Nephron (organoid): ENCODE data around the gene GALNTL6.

ENCODE experiments used
- H3K27ac Mint-ChIP-seq, 3 experiments: 2 replicates each; pipeline ENCODE4 v1.8.0; 2020; ENCODE audit warnings: mixed read lengths in 3 of 3, mild to moderate bottlenecking in 2 of 3, moderate library complexity in 1 of 3
- H3K27me3 Mint-ChIP-seq: 2 replicates; pipeline ENCODE4 v1.8.0; 2021; ENCODE audit warnings: low read depth, mild to moderate bottlenecking, moderate library complexity, mixed read lengths
- H3K36me3 Mint-ChIP-seq: 2 replicates; pipeline ENCODE4 v1.8.0; 2020; ENCODE audit warnings: low read depth, mixed read lengths
- H3K4me1 Mint-ChIP-seq: 2 replicates; pipeline ENCODE4 v1.8.0; 2020; ENCODE audit warnings: mixed read lengths
- H3K4me3 Mint-ChIP-seq, 3 experiments: 2 replicates each; pipeline ENCODE4 v1.8.0; 2020; ENCODE audit warnings: mild to moderate bottlenecking in 3 of 3, mixed read lengths in 3 of 3, moderate library complexity in 2 of 3
- H3K9me3 Mint-ChIP-seq: 2 replicates; pipeline ENCODE4 v1.8.0; 2020; ENCODE audit warnings: mixed read lengths
- CTCF ChIP-seq, 3 experiments: fragments of 200-600 bp; sonication (generic); IDR thresholded peaks; one replicate each; pipeline ENCODE4 v1.5.0; 2021; ENCODE audit warnings: antibody characterized with exemption in 3 of 3; ENCODE audit not compliant: unreplicated experiment in 3 of 3

Gene GALNTL6

GRCh38 chr4:172124656-172125308 is 311.6 kb downstream of the GALNTL6 start:
- Mint-ChIP-seq H3K9me3 (no peaks in the 10 kb centered on the region), H3K27me3 (no peaks in the 10 kb centered on the region), H3K36me3 (no peaks in the 10 kb centered on the region), H3K4me1 (no peaks in the 10 kb centered on the region), H3K4me3 (no peak overlapping the region), H3K27ac (no peak overlapping the region)
- TF ChIP-seq CTCF (IDR thresholded peaks at IDR 0.05; ENCODE audit: unreplicated experiment in 3 of 3) = no peak

- Mint-ChIP-seq H3K4me1 (no peaks in the 10 kb centered on the region), H3K4me3 (no peak overlapping the region), H3K9me3 (no peaks in the 10 kb centered on the region), H3K27ac (no peak overlapping the region), H3K27me3 (no peaks in the 10 kb centered on the region), H3K36me3 (no peaks in the 10 kb centered on the region)
- TF ChIP-seq CTCF (IDR thresholded peaks at IDR 0.05; ENCODE audit: unreplicated experiment in 3 of 3) = no peak
These were observed 312.2 kb downstream of the GALNTL6 start for GRCh38 chr4:172125443-172125842.

- Mint-ChIP-seq H3K27me3 (no peaks in the 10 kb centered on the region), H3K27ac (no peak overlapping the region), H3K9me3 (no peaks in the 10 kb centered on the region), H3K4me3 (no peak overlapping the region), H3K4me1 (no peaks in the 10 kb centered on the region), H3K36me3 (no peaks in the 10 kb centered on the region)
- no peak for TF ChIP-seq CTCF (IDR thresholded peaks at IDR 0.05; ENCODE audit: unreplicated experiment in 3 of 3)
These were observed 314.0 kb downstream of the GALNTL6 start for GRCh38 chr4:172127168-172127567.

GRCh38 chr4:172129593-172129992 is 316.4 kb downstream of the GALNTL6 start:
- TF ChIP-seq CTCF (IDR thresholded peaks at IDR 0.05; ENCODE audit: unreplicated experiment in 3 of 3) = no peak
- H3K4me3 Mint-ChIP-seq = no peak overlapping the region
- H3K4me1 Mint-ChIP-seq = no peaks in the 10 kb centered on the region
- no peaks in the 10 kb centered on the region for H3K9me3 Mint-ChIP-seq
- H3K27ac Mint-ChIP-seq = no peak overlapping the region
- no peaks in the 10 kb centered on the region for H3K27me3 Mint-ChIP-seq
- no peaks in the 10 kb centered on the region for H3K36me3 Mint-ChIP-seq

GRCh38 chr4:172134521-172134920 is 321.3 kb downstream of the GALNTL6 start:
- H3K27ac Mint-ChIP-seq = no peak overlapping the region
- TF ChIP-seq CTCF (IDR thresholded peaks at IDR 0.05; ENCODE audit: unreplicated experiment in 3 of 3) = no peak
- H3K36me3 Mint-ChIP-seq = no peaks in the 10 kb centered on the region
- H3K9me3 Mint-ChIP-seq = no peaks in the 10 kb centered on the region
- H3K4me1 Mint-ChIP-seq = no peaks in the 10 kb centered on the region
- no peak overlapping the region for H3K4me3 Mint-ChIP-seq
- no peaks in the 10 kb centered on the region for H3K27me3 Mint-ChIP-seq

- H3K4me3 Mint-ChIP-seq = no peak overlapping the region
- H3K4me1 Mint-ChIP-seq = no peaks in the 10 kb centered on the region
- no peaks in the 10 kb centered on the region for H3K36me3 Mint-ChIP-seq
- no peaks in the 10 kb centered on the region for H3K27me3 Mint-ChIP-seq
- no peak for TF ChIP-seq CTCF (IDR thresholded peaks at IDR 0.05; ENCODE audit: unreplicated experiment in 3 of 3)
- H3K9me3 Mint-ChIP-seq = no peaks in the 10 kb centered on the region
- no peak overlapping the region for H3K27ac Mint-ChIP-seq
These were observed 327.8 kb downstream of the GALNTL6 start for GRCh38 chr4:172141025-172141424.
